Type B pancreatic cell (in vitro differentiated cells): ENCODE results near the gene DIRAS1. TPM values are rescaled to one million over a fixed set of nuclear protein-coding genes. Genes with fewer than 3 reads are reported as not detected.

Experiments used
- DNase-seq: peaks from one replicate; pipeline ENCODE4 v3.0.0; 2021; ENCODE audit warnings: mixed read lengths; ENCODE audit not compliant: unreplicated experiment; ENCODE audit errors: extremely low spot score
- H3K27ac Mint-ChIP-seq: 2 replicates; pipeline ENCODE4 v1.8.0; 2021; ENCODE audit warnings: mild to moderate bottlenecking, mixed read lengths
- H3K27me3 Mint-ChIP-seq: 2 replicates; pipeline ENCODE4 v1.8.0; 2021; ENCODE audit warnings: mixed read lengths
- H3K36me3 Mint-ChIP-seq: 2 replicates; pipeline ENCODE4 v1.8.0; 2021; ENCODE audit warnings: mixed read lengths
- H3K4me1 Mint-ChIP-seq: one replicate; pipeline ENCODE4 v1.8.0; 2021; ENCODE audit warnings: mixed read lengths; ENCODE audit not compliant: unreplicated experiment
- H3K4me3 Mint-ChIP-seq: 2 replicates; pipeline ENCODE4 v1.8.0; 2021; ENCODE audit warnings: mild to moderate bottlenecking, mixed read lengths
- H3K9me3 Mint-ChIP-seq: 2 replicates; pipeline ENCODE4 v1.8.0; 2021; ENCODE audit warnings: mixed read lengths
- total RNA-seq: library from RNA; stranded (reverse); gene quantifications from 2 replicates; pipeline ENCODE4 v1.2.1, GENCODE V29; 2021; ENCODE audit warnings: low replicate concordance
- TF ChIP-seq, protein P1 (sequence below): fragments of 200-600 bp; sonication (generic); conservative IDR thresholded peaks from 2 replicates; pipeline ENCODE4 v1.5.0; 2021; ENCODE audit warnings: antibody characterized with exemption, mild to moderate bottlenecking

DIRAS1 gene
- total RNA-seq, 1 donor from 2014 or later, result 10.4 TPM

DNA sequence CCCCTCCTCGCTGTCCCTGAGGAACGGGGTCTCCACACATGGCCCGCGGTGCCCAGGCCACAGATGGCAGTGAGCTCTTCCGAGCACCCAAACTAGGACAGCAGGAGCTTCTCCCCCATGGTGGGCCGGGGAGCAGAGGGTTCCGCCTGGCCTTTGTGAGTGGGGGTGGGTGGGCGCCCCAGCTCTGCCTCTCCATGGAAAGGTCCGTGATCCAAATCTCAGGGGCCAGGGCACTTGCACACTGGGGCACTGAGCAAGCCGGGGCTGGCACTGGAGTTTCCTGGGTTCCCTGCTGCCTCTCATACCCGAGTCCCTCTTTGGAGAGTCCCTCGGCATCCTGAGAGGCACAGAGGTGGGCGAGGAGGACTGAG lies 2.2 kb upstream of the DIRAS1 start:
- no peak overlapping the region for H3K4me3 Mint-ChIP-seq

DNA sequence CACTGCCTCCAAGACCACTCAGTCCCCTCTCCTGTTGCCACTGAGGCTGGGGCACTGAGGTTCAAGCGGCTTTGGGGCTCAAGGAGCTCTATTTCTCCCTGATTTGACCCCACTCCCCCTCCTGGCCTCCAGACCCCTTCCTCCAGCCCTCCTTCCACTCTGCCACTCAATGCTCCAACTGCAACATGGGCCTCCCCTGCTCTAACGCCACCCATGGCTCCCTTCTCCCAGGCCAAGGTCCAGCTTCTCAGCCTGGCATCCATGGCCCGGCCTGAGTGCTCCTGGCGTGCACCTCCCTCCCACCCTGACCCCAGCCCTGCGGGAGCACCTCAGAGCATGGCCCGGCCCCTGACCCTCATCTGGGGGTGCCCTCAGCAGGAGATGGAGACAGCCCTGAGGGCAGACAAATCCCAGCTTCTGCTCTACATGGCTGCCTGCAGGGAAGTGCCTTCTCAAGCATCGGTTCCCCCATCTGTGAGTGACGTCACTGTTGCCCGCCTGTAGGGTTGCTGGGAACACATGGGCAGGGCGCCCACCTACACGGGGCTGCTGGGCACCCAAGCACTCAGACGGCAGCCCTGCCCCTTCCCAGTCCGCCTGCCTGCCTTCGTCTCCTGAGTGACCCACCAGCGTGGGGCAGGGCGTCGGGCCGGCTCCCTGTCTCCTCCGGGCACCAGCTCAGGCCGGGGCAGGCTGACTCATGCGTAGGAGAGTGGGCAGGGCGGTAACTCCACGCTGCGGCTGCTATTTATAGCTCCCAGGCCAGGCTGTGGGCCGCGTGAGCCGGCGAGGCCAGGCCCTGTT lies 1.6 kb upstream of the DIRAS1 start:
- H3K27me3 Mint-ChIP-seq, result peaks cover 37% of the 10 kb centered on the region
- no peaks in the 10 kb centered on the region for H3K9me3 Mint-ChIP-seq
- no peaks in the 10 kb centered on the region for H3K36me3 Mint-ChIP-seq
- TF ChIP-seq, protein P1, sequence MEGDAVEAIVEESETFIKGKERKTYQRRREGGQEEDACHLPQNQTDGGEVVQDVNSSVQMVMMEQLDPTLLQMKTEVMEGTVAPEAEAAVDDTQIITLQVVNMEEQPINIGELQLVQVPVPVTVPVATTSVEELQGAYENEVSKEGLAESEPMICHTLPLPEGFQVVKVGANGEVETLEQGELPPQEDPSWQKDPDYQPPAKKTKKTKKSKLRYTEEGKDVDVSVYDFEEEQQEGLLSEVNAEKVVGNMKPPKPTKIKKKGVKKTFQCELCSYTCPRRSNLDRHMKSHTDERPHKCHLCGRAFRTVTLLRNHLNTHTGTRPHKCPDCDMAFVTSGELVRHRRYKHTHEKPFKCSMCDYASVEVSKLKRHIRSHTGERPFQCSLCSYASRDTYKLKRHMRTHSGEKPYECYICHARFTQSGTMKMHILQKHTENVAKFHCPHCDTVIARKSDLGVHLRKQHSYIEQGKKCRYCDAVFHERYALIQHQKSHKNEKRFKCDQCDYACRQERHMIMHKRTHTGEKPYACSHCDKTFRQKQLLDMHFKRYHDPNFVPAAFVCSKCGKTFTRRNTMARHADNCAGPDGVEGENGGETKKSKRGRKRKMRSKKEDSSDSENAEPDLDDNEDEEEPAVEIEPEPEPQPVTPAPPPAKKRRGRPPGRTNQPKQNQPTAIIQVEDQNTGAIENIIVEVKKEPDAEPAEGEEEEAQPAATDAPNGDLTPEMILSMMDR, result no peak
- DNase-seq, result no peak
- H3K4me3 Mint-ChIP-seq, result peak overlapping the region; percentile 52
- peaks cover 4% of the 10 kb centered on the region for H3K4me1 Mint-ChIP-seq
- H3K27ac Mint-ChIP-seq, result no peak overlapping the region

More for the DNA sequence above, 2.2 kb upstream of the DIRAS1 start:
- H3K4me1 Mint-ChIP-seq, result peaks cover 4% of the 10 kb centered on the region
- H3K27ac Mint-ChIP-seq, result no peak overlapping the region
- H3K36me3 Mint-ChIP-seq, result no peaks in the 10 kb centered on the region
- DNase-seq, result no peak
- H3K9me3 Mint-ChIP-seq, result no peaks in the 10 kb centered on the region
- H3K27me3 Mint-ChIP-seq, result peaks cover 39% of the 10 kb centered on the region
- TF ChIP-seq, protein P1, result no peak

DNA sequence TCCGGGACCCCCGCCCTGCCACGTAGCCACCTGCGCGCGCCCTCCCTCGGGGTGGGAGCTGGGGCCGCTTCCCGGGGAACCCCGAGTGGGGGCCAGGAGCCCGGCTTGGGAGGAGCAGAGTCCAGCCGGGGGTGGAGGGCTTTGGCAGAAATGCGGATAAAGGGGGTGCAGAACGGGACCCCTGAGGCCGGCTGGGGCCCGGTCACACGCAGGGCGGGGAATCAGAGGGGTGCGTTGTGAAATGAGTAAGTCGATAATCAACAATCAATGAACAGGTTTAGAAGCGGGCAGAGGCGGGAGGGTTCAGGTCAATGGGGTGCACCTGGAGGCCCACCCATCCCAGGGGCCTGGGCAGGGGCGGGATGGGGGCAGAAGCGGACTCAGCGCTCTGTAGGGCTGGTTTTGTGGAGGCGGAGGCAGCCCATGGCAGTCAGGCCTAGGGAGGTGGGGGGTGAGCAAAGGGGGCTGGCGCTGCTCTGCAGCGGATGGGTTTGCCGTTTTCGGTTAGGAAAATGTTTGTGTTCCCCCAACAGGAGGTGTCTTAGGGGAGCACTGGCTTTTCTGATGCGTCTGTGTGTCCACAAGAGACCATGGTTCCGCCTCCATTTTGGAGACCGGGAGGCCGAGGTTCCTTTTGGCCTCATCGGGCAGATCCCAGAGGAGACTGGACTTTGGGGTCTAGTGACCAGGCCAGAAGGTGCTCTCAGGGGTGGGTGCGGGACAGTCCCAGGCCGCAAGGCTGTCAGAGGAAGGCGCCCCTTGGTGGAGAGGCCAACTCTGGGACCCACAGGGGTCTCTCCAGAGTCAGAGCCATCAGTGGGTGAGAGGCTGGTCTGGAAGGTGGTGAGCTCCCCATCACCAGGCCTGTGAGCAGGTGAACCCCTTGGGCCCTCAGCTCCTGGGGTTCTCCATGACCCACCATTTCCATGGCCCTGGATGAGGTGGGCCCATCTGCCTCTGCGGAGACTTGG lies 683 bp upstream of the DIRAS1 start:
- no peak for DNase-seq
- TF ChIP-seq, protein P1, result no peak
- Mint-ChIP-seq H3K27me3 (peaks cover 28% of the 10 kb centered on the region), H3K4me3 (peak overlapping the region; percentile 80), H3K4me1 (peaks cover 4% of the 10 kb centered on the region), H3K36me3 (no peaks in the 10 kb centered on the region), H3K9me3 (no peaks in the 10 kb centered on the region), H3K27ac (no peak overlapping the region)

DNA sequence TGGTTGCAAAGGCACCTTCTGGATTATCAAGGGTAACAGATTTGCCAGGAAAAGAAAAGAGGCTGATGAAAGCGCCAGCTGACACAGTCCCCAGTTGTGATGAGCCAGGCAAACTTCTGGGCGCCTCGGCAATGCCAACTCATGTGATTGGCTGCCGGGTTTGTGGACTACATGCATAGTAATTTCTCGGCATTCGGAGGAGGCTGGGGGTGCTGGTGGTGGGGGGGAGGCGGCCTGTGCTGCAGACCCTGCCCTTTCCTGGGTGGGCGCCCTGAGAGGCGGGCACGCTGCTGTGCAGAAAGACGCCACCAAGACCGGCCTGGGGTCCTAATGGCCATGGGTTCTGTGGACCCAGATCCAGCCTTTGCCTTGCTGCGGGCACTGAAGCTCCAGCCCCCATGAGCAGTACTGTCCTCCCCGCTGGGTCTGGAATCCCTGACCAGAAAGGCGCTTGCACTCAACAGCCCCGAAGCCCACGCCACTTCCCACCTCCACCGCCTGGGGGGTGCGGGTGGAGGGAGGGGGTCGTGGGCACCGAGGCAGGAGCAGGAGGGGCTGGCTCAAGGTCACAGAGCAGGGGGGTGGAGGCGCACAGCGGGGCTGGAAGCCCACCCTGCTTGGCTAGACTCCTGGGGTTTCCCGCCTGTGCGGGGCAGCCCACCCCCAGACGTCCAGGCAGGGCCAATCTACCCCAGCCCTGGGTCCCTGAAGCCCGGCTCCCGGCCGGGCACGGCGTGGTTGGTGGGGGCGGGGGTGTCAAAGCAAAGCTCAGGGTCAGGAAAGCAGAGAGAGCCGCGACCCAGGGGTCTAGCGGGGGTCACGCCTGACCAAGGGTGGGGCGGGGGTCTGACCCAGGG lies 1.0 kb downstream of the DIRAS1 start:
- H3K4me3 Mint-ChIP-seq, result peak overlapping the region; percentile 85

More for the DNA sequence above, 1.0 kb downstream of the DIRAS1 start:
- peaks cover 6% of the 10 kb centered on the region for H3K36me3 Mint-ChIP-seq
- peak overlapping the region; percentile 76 for H3K27ac Mint-ChIP-seq
- TF ChIP-seq, protein P1, result peak; percentile 57
- peaks cover 4% of the 10 kb centered on the region for H3K4me1 Mint-ChIP-seq
- no peak for DNase-seq
- H3K9me3 Mint-ChIP-seq, result peaks cover 5% of the 10 kb centered on the region
- H3K27me3 Mint-ChIP-seq, result peaks cover 24% of the 10 kb centered on the region
